Endothelial cell of umbilical vein (primary cell): ENCODE results near the gene HHLA2. TPM values are rescaled to one million over a fixed set of nuclear protein-coding genes. Genes with fewer than 3 reads are reported as not detected.

Experiments used
- BruUV-seq: library from RNA; stranded (reverse); fragments of 400-500 nt; replicated peaks from 2 replicates; lab custom pipeline; 2021; lab: Mats Ljungman, UMichigan
- CTCF ChIA-PET: fragments of 300-600, 350-600 bp; sonication (Branson Sonifier 250); formaldehyde crosslinking; loops from one replicate; lab custom pipeline; 2021; ENCODE audit warnings: antibody characterized with exemption, inconsistent platforms; lab: Charles Lee
- POLR2A ChIA-PET: fragments of 300-600, 350-600 bp; sonication (Branson Sonifier 250); formaldehyde crosslinking; loops from one replicate; lab custom pipeline; 2021; ENCODE audit warnings: antibody characterized with exemption, inconsistent platforms; lab: Charles Lee
- DNase-seq: peaks from one replicate; pipeline ENCODE4 v3.0.0-alpha.2; 2011; ENCODE audit warnings: low read depth, low spot score
- FAIRE-seq: peaks from 2 replicates; lab custom pipeline; 2011; peaks lifted over from hg19 to GRCh38; lab: Jason Lieb, UNC
- H2AFZ ChIP-seq: 2 replicates; pipeline ENCODE4 v1.6.0; 2012; ENCODE audit warnings: low read depth, low read length, control low read depth, inconsistent platforms
- H3K27ac ChIP-seq: 2 replicates; pipeline ENCODE4 v1.5.1; 2011; ENCODE audit warnings: low read depth, mild to moderate bottlenecking, control low read depth, low read length, moderate library complexity; ENCODE audit not compliant: insufficient read depth
- H3K27me3 ChIP-seq, 2 experiments: 2 replicates each; pipeline versions ENCODE4 v1.6.0 to v1.6.1; 2011; ENCODE audit warnings: low read length in 2 of 2, mixed read lengths in 1 of 2; ENCODE audit not compliant: control insufficient read depth in 2 of 2, insufficient read depth in 2 of 2
- H3K36me3 ChIP-seq, 2 experiments: 2 replicates in 1 of 2; 3 replicates in 1 of 2; pipeline ENCODE4 v1.5.1; 2011; ENCODE audit warnings: low read length in 2 of 2, mild to moderate bottlenecking in 1 of 2, moderate library complexity in 1 of 2; ENCODE audit not compliant: control insufficient read depth in 2 of 2, insufficient read depth in 2 of 2; ENCODE audit errors: extremely low read depth in 1 of 2
- H3K4me1 ChIP-seq: 3 replicates; pipeline ENCODE4 v1.5.1; 2011; ENCODE audit warnings: mild to moderate bottlenecking, low read length; ENCODE audit not compliant: control insufficient read depth, insufficient read depth; ENCODE audit errors: extremely low read depth
- H3K4me2 ChIP-seq: 2 replicates; pipeline ENCODE4 v1.6.1; 2011; ENCODE audit warnings: low read length, control low read depth, mixed read lengths; ENCODE audit not compliant: insufficient read depth
- H3K4me3 ChIP-seq, 3 experiments: fragments of 200-600 bp in 1 of 3; sonication (generic), shearing (Covaris generic) in 1 of 3; replicated peaks in 1 of 3; 2 replicates each; pipeline ENCODE4 v1.5.1; 2011 to 2016; ENCODE audit warnings: control low read depth in 3 of 3, low read length in 3 of 3, mild to moderate bottlenecking in 2 of 3, inconsistent platforms in 1 of 3, low read depth in 1 of 3, moderate library complexity in 1 of 3; ENCODE audit not compliant: insufficient read depth in 1 of 3
- H3K79me2 ChIP-seq: 2 replicates; pipeline ENCODE4 v1.6.0; 2012; ENCODE audit warnings: low read length, inconsistent platforms; ENCODE audit not compliant: control insufficient read depth, insufficient read depth
- H3K9ac ChIP-seq: replicated peaks from 2 replicates; pipeline ENCODE3; 2011; ENCODE audit warnings: low read length, control low read depth; ENCODE audit not compliant: insufficient read depth; ENCODE audit errors: extremely low read depth
- H3K9me1 ChIP-seq: replicated peaks from 3 replicates; pipeline ENCODE4 v1.6.0; 2011; ENCODE audit warnings: mild to moderate bottlenecking, low read length; ENCODE audit not compliant: control insufficient read depth, insufficient read depth; ENCODE audit errors: extremely low read depth
- H3K9me3 ChIP-seq: replicated peaks from 2 replicates; pipeline ENCODE4 v1.5.1; 2012; ENCODE audit warnings: low read length, inconsistent platforms; ENCODE audit not compliant: control insufficient read depth, insufficient read depth
- H4K20me1 ChIP-seq: replicated peaks from 2 replicates; pipeline ENCODE3; 2011; ENCODE audit warnings: mild to moderate bottlenecking, low read length; ENCODE audit not compliant: control insufficient read depth, insufficient read depth; ENCODE audit errors: extremely low read depth
- CTCF ChIP-seq, 2 donors: IDR thresholded peaks; 1 replicate in 1 of 2; 2 replicates in 1 of 2; pipeline ENCODE4 v1.5.1; 2011; ENCODE audit warnings: low read length in 2 of 2, mild to moderate bottlenecking in 2 of 2, moderate library complexity in 2 of 2, control low read depth in 1 of 2, inconsistent platforms in 1 of 2, low read depth in 1 of 2; ENCODE audit not compliant: insufficient read depth in 1 of 2; ENCODE audit errors: extremely low read depth in 1 of 2
- EZH2 ChIP-seq: IDR thresholded peaks from 2 replicates; pipeline ENCODE4 v1.6.1; 2012; ENCODE audit warnings: borderline replicate concordance, low read depth, mild to moderate bottlenecking, moderate library complexity, low read length, inconsistent platforms; ENCODE audit not compliant: severe bottlenecking
- FOS ChIP-seq: IDR thresholded peaks from 2 replicates; pipeline ENCODE4 v1.6.1; 2011; ENCODE audit warnings: mild to moderate bottlenecking, low read length, moderate library complexity, borderline replicate concordance; ENCODE audit not compliant: insufficient read depth
- GATA2 ChIP-seq: IDR thresholded peaks from 2 replicates; pipeline ENCODE4 v1.7.0; 2011; ENCODE audit warnings: low read depth, mild to moderate bottlenecking, moderate library complexity, mixed read lengths, low read length; ENCODE audit not compliant: insufficient read length, insufficient read depth
- JUN ChIP-seq: IDR thresholded peaks from 2 replicates; pipeline ENCODE4 v1.6.1; 2011; ENCODE audit warnings: borderline replicate concordance, low read depth; ENCODE audit not compliant: insufficient read length, insufficient read depth
- MAX ChIP-seq: IDR thresholded peaks from 2 replicates; pipeline ENCODE4 v1.6.1; 2011; ENCODE audit not compliant: insufficient read depth, insufficient read length
- MYC ChIP-seq: IDR thresholded peaks from one replicate; pipeline ENCODE4 v1.6.1; 2011; ENCODE audit warnings: mild to moderate bottlenecking, low read depth, low read length
- POLR2A ChIP-seq: IDR thresholded peaks from 2 replicates; pipeline ENCODE4 v1.6.1; 2012; ENCODE audit warnings: low read depth, mild to moderate bottlenecking, control low read depth, low read length
- POLR2AphosphoS5 ChIP-seq: IDR thresholded peaks from 2 replicates; pipeline ENCODE4 v1.6.1; 2012; ENCODE audit warnings: low read depth, mild to moderate bottlenecking, control low read depth, low read length, moderate library complexity; ENCODE audit not compliant: insufficient read depth
- dilution Hi-C: fragments of 300-500 bp; cut with MboI; formaldehyde crosslinking; loops from one replicate; pipeline ENCODE4 v1.15.0; 2019; ENCODE audit warnings: low sequenced_read_pairs; ENCODE audit not compliant: extremely low pct_ligation_motif_present
- intact Hi-C: fragments of 100-400 bp; cut with micrococcal nuclease; formaldehyde crosslinking; loops from one replicate; pipeline ENCODE4 v1.10.0; 2022
- polyA plus RNA-seq, 4 experiments: library from polyadenylated mRNA; depleted of rRNA in 3 of 4; stranded (reverse) in 3 of 4; unstranded in 1 of 4; fragments of >200 nt; gene quantifications; 2 replicates each; pipeline versions ENCODE4 v1.2.1 to v1.2.3, GENCODE V29; 2011 to 2012; ENCODE audit warnings: missing spikeins in 1 of 4
- total RNA-seq: library from RNA; stranded (reverse); gene quantifications from 2 replicates; pipeline ENCODE4 v1.2.3, GENCODE V29; 2021

HHLA2 gene
- total and polyA plus RNA-seq, 2 donors (not counting 3 experiments of a cell fraction or from before 2014, with no cell fraction given): not detected

- dilution Hi-C loops: no loop called here
- no peaks in the 10 kb centered on the region for H3K79me2 ChIP-seq
- no peaks in the 10 kb centered on the region for H4K20me1 ChIP-seq
- no peaks in the 10 kb centered on the region for H3K4me1 ChIP-seq
- H3K36me3 ChIP-seq: no peaks in the 10 kb centered on the region
- no peak overlapping the region for H2AFZ ChIP-seq
- no peaks in the 10 kb centered on the region for H3K27me3 ChIP-seq
- intact Hi-C loops: no loop called here
- no peaks in the 10 kb centered on the region for H3K9me3 ChIP-seq
- no peak overlapping the region for H3K9ac ChIP-seq
- no TSS peak for BruUV-seq
- TF ChIP-seq CTCF (IDR thresholded peaks at IDR 0.05; ENCODE audit: extremely low read depth in 1 of 2, insufficient read depth in 1 of 2, low read depth in 1 of 2, low read length in 2 of 2) (no peak), EZH2 (no peak), MYC (no peak), MAX (no peak), POLR2AphosphoS5 (no peak), JUN (no peak), GATA2 (no peak), FOS (no peak), POLR2A (no peak)
- ChIA-PET POLR2A (no interaction called here), CTCF (interaction anchor here (1.0 to 3.2 kb wide), 7 partner anchors 10 to 562 kb away, joined by 3 to 12 read pairs (median 5); no protein-coding TSS in a partner anchor)
- H3K27ac ChIP-seq: no peak overlapping the region
- no peak for DNase-seq
- H3K4me3 ChIP-seq: no peak overlapping the region
- H3K9me1 ChIP-seq: no peaks in the 10 kb centered on the region
- H3K4me2 ChIP-seq: no peak overlapping the region
- FAIRE-seq: no peak
Observed at GRCh38 chr3:108407886-108408285, 111.5 kb downstream of the HHLA2 start.
